Thyroid gland (tissue), 4 donors: Measurements from ENCODE around the gene SERF2.
A peak's percentile ranks its signal among the peaks of the same experiment; 100 is the strongest.

Experiments used
- CTCF ChIP-seq, 6 experiments: fragments of 200-600 bp in 3 of 6; fragments of 450-650 bp in 3 of 6; sonication (generic) in 3 of 6; IDR thresholded peaks; one replicate each; pipeline ENCODE4 v1.5.1; 2016 to 2019; ENCODE audit warnings: antibody characterized with exemption in 6 of 6, mild to moderate bottlenecking in 2 of 6, inconsistent platforms in 1 of 6, moderate library complexity in 1 of 6
- POLR2A ChIP-seq, 2 donors: fragments of 450-650 bp; IDR thresholded peaks; one replicate each; pipeline ENCODE4 v1.6.1; 2017; ENCODE audit warnings: antibody characterized with exemption in 2 of 2, mild to moderate bottlenecking in 2 of 2, moderate library complexity in 1 of 2

GRCh38 chr15:43791993-43792760 is at the start of gene SERF2:
- peak in 1 of 6 experiments; percentile 23 for TF ChIP-seq CTCF (IDR thresholded peaks at IDR 0.05)
- TF ChIP-seq POLR2A (IDR thresholded peaks at IDR 0.05): peak; percentile 93 to 99
